Myometrial cell (primary cell): ENCODE results near the gene MLKL. TPM values are rescaled to one million over a fixed set of nuclear protein-coding genes. Genes with fewer than 3 reads are reported as not detected.

ENCODE experiments used
- total RNA-seq: library from RNA; depleted of rRNA; stranded (reverse); fragments of >200 nt; gene quantifications from 2 replicates; pipeline ENCODE4 v1.2.3, GENCODE V29; 2015

MLKL gene
- 13.0 and 13.6 TPM in 2 replicates for total RNA-seq

DNA sequence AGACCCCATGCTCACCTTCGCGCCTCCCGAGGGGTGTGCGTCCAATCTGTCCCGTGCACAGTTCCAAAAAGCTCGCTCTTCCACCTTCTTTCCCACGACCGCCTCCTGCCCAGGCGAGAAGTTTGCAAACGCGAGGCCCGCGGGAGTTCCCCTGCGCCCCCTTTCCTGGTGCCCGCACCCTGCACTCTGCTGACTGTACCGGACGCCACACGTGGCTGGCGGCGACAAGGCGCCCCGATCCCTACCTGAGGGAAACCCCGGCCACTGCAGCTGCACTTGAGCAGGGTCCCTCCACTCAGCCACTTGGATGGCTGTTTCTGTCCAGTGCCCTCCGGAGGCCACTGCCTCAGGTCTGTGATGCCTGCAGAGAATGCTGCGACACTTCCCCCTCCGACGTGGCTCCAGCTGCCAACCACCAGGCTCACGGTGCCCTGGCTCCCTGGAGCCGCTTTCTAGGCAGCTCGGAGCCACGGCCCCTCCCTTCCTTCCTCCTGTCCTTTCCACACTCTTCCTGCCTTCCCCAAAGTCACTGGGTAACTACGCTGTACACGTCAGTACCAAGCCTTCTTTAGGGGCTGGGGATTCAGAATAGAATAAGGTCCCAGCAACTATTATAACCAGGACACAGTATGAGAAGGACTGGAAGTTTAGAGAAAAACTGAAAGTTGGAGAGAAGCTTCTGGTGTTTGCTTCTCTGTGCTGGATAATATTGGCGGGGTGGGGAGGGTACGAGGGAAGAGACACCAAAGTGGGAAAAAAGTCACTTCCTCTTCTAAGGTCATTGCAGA lies at the start of gene MLKL:
Gene MLKL (minus strand): TSS at position 425 of the 788 bp plus-strand sequence. CDS start 5,105 bp downstream, outside the sequence.

DNA sequence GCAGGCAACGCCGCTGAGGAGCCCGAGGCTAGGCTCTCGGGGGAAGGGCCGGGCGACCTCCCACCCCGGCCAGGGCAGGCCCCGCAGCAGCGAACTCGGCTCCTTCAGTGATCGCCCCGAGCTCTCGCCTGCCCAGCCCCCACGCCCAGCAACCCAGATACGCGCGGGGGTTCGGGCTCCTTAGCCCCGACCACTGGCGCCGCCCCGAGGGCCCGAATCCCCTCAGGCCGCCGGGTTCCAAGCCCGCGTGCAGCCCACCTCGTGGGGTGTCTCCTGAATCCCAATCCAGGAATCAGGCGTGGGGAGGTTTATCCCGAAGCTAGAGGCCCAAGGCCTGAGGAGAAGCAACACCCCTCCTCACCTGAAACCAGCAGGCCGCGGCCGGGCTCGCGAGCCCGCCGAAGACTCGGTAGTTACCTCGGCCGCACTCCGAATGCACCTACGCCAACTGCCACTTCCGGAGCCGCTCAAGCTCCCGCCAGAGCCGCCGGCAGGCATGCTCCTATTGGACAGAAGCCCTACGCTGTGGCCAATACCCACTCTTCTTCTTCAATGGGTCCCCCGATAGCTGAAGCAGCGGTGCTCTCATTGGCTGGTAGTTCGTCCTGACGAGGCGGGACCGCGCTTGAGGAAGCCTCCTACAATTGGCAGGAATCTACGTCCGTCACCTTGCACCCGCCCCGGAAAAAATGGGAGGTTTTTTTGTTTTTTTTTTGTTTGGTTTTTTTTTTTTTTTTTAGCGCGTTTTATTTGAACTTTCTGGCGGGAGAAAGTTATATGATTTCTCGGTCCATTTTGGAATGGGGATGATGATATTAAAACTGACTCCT lies 34.0 kb downstream of the MLKL start, which contains the start of gene RFWD3:
Gene RFWD3 (minus strand): TSS at position 453 of the 830 bp plus-strand sequence. CDS start 5,428 bp downstream, outside the sequence.

Other genes starting within 250 kb of the MLKL start
- gene GLG1, start 93.7 kb downstream of the MLKL start, total RNA-seq = 120 and 136 TPM in 2 replicates
- gene RFWD3, start 34.0 kb downstream of the MLKL start, total RNA-seq = 11.5 and 20.2 TPM in 2 replicates
- gene FA2H, start 74.0 kb upstream of the MLKL start, total RNA-seq = not detected in 2 replicates